GM19193 (cell line): ENCODE measurements around the gene ZC3H12D.

ENCODE experiments used
- POLR2A ChIP-seq: IDR thresholded peaks from 4 replicates; pipeline ENCODE4 v1.6.1; 2011; ENCODE audit not compliant: insufficient read depth, insufficient read length; ENCODE audit errors: extremely low read depth

The ZC3H12D gene

GRCh38 chr6:149452037-149452939 is 32.5 kb downstream of the ZC3H12D start:
- TF ChIP-seq POLR2A = no peak

GRCh38 chr6:149451376-149452036 is 33.3 kb downstream of the ZC3H12D start:
- no peak for TF ChIP-seq POLR2A

DNA sequence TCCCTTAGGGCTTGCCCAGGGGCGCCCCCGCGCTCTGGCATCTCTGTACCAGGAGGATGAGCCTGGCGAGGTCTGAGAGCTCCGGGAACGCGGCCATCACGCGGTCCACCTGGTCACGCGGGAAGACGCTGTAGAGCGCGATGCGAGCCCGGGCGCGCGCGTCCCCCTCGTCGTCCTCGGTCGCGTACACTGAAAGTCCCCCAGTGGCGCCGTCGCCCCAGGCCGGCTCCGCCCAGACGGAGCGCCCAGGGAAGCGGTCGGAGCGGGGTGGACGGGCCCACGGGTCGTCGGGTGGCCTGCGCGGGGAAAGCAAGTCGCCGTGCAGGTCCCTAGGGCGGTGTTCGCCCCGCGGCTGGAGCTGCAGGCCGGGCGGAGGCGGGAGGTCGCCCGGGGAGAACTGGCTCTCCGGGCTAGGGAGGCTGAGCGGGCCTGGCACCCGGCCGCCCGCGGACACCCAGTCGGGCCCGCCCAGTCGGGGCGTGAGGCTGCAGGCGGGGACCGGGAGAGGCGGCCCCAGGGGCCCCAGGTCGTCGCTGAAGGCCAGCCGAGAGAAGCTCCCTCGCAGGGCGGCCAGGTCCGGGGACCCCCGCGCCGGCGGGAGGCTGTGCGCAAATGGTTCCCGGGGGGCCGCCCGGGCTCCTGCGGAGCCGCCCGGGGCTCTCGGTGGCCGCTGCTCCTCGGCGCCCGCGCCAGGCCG is 34.0 kb downstream of the ZC3H12D start:
- no peak for TF ChIP-seq POLR2A

DNA sequence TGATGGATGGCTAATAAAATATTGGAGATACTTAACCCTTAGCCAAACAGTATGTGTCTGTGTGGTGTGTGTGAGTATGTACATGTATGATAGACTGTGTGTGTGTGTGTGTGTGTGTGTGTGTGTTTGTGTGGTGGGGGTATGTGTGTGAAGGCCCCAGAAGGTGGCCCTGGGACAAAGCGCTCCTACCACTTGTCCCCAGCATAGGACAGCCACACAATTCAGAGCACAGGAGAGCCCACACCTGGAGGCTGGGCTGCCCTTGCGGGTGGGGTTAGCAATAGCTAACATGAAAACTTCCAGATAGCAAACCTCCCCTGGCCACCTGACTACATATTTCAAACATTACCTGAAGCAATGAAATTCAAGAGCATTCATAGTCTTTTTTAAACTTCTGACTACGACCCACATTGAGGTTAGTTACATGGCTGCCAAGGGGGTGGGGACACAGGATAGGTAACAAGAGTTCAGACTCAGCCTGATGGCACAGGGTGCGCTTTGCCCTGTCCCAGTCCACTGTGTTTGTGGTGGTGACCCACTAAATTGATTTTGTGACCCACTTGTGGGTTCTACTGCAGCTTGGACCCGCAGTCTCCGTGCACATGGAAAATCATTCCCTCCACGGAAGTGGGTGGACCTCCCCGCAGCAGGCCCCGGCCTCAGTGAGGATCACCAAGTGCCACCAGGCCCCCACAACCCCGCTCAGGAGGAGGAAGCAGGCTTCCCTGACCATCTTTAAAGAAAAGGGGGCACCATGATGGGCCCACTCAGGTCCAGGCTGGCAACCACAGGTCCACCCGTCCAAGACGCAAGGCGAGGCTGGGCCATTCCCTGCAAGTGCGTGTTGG is 34.8 kb downstream of the ZC3H12D start:
- no peak for TF ChIP-seq POLR2A

DNA sequence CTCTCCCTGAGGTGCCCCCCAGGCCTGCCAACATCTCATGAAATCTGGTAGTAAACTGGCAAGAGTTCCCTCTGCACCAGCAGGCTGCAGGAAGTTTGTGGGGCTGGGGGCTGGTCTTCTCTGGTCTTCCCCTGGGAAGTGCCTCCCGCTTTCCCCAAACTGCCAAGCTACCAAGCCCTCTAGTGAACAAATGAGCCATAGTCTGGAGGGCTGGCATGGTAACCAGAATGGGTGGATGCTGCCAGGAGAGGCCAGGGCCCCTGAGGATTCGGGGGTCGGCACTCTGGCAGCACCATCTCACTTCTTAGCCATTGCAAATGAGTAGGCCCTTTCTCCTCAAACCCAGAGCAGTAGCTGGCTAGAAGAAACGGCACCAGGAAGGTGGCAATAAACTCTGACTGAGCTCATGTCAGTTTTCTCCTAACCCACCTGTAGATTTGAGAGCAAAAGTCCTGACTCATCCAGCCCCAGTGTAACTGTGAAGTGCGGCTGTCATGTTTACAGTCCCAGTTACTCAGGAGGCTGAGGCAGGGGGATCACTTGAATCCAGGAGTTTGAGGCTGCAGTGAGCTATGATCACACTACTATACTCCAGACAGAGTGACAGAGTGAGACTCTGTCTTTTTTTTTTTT is 35.9 kb downstream of the ZC3H12D start:
- TF ChIP-seq POLR2A = no peak

DNA sequence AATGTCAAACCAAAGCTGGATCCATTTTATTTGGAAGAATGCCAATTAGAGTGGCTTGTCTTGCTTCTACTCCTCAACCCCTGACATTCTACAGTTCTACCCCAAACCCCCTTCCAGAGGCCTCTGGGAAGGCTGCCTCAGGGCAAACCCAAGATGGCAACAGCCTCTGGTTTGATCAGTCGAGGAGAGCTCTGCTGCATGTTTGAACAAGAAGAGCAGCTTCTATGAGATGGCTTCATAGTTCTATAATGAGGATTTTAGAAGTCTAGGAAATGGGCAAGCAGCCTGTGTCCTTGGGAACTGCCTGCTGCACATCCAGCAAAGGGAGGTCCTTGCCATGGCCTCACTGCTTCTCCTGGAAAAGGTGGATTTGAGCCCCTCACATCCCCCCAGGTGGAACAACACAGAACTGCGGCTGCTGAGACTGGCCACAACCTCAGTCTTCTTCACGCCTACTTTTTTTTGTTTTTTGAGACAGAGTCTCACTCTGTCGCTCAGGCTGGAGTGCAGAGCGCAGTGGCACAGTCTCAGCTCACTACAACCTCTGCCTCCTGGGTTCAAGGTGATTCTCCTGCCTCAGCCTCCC is 37.9 kb downstream of the ZC3H12D start:
- TF ChIP-seq POLR2A = no peak

- TF ChIP-seq POLR2A = no peak
These were observed 39.2 kb downstream of the ZC3H12D start for GRCh38 chr6:149445573-149445972.

DNA sequence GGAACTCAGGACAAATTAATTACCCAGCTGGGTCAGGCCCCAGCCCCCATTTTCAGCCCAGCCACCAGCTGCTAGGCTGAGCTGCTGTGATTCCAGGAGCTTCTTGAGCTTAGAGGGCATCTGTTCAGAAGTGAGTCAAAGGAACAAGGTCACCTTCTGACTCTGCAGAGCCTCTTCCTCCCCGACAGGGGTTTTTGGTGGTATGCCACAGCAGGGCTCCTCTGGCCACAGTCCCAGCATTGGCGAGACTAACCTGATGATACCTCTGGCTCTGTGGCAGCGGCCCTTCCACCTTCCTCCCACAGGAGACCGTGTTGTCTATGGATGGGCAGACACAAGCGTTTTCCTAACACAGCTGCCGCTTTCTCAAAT is 39.7 kb downstream of the ZC3H12D start:
- no peak for TF ChIP-seq POLR2A

GRCh38 chr6:149443411-149444181 is 41.2 kb downstream of the ZC3H12D start:
- TF ChIP-seq POLR2A = no peak

- TF ChIP-seq POLR2A = no peak
These were observed 43.1 kb downstream of the ZC3H12D start for GRCh38 chr6:149441740-149442139.

- no peak for TF ChIP-seq POLR2A
These were observed 43.8 kb downstream of the ZC3H12D start for GRCh38 chr6:149440735-149441671.

DNA sequence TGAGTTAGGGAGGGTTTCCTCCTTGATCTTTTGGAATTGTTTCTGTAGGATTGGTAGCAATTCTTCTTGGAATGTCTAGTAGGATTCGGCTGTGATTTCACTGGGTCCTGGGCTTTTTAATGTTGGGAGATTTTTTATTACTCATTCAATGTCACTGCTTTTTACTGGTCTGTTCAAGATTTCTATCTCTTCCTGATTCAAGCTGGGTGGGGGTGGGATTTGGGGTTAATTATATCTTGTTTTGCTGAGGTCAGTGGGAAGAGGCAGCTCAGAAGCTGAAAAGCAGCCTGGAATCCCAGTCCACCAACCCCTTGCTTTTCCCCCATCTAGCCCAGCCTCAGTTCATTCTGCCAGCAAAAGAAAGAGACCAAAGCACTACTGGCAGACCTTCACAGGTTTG is 45.2 kb downstream of the ZC3H12D start:
- no peak for TF ChIP-seq POLR2A

DNA sequence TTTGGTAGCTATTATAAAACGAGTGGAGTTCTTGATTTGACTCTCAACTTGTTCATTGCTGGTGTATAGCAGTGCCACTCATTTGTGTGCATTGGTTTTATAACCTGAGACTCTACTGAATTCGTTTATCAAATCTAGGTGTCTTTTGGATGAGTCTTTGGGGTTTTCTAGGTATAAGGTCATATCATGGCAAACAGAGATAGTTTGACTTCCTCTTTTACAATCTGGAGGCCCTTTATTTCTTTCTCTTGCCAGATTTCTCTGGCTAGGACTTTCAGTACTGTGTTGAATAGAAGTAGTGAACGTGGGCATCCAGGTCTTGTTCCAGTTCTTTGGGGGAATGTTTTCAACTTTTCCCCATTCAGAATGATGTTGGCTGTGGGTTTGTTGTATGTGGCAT is 46.0 kb downstream of the ZC3H12D start:
- no peak for TF ChIP-seq POLR2A

GRCh38 chr6:149437212-149437611 is 47.6 kb downstream of the ZC3H12D start:
- no peak for TF ChIP-seq POLR2A
